ENCODE measurements around the gene DUSP7.

DUSP7 gene

DNA sequence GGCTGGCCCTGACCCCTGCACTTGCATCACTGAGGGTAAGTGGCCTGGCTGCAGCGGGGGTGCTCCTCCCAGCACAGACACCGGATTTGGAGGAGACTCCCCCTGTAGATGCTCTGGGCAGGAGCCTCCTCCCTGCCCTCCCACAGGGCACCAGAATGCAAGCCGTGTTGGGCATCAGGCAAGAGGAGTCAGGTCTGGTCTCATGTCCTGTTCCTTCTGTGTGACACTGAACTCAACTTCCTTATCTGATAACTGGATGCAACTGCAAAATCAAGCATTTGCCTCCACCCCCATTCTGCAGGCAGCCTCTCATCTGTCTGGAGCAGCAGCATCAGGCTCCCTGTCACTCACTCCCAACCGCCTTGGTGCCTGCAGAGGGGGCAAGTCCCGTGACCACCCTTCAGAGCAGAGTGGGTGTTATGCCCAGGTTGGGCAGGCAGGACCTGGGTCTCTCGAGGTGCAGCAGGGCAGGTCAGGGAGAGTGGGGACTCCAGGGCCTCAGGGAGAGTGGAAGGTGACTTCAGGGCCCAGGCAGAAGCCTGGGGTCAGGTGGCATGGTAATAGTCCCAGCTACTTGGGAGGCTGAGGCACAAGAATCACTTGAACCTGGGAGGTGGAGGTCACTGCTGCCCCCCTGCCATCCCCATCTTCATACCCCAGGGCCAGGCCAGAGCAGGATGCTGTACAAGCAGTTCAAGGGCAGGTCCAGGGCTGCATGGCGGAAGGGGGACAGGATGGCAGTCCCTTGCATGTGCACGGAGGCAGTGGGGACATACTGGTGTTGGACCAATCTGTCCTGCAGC lies 50.2 kb downstream of the DUSP7 start:
- DNase-seq (ENCODE audit: low read depth) = no peak

DNA sequence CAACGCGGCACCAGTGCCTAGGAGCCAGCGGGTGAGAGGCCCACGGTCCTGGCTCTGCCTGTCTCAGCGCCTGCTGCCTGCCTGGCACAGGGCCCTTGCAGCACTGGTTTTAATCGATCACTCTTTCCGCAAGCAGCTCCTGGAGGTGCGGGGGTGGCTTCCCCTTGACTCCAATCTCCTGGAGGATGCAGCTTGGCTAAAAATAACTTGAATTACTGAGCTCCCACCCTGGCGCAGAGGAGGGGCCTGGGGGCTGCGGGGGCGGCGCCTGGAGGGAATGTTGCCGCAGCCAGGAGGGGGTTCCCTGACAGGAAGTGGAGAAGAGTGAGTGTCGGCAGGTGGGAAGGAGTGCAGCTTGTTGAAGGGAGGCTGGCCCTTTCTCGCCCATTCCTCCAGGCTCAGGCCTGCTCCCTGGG lies 50.8 kb downstream of the DUSP7 start:
- no peak for DNase-seq (ENCODE audit: low read depth)

DNA sequence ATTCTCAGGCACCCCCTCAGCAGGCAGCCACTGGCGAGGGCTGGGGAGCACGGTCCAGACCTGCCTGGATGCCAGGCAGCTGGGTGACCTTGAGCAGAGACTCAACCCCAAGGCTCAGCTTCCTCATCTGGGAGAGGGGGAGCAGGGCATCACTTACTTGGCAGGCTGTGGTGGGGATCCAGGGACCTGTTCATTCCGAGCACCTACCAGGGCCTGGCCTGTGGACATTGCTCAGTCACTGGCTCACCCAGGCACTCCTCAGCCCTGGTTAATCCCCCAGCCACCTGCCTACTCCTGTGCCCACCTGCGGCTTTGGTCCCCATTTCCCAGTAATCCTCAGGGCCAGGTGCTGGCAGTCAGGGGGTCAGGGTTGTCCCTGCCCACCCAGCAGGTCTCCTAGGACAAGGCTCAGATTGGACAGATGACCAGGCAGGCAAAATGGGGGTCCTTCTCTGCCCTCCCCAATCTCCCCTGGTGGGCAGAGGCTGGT lies 51.4 kb downstream of the DUSP7 start:
- DNase-seq (ENCODE audit: low read depth) = no peak

DNA sequence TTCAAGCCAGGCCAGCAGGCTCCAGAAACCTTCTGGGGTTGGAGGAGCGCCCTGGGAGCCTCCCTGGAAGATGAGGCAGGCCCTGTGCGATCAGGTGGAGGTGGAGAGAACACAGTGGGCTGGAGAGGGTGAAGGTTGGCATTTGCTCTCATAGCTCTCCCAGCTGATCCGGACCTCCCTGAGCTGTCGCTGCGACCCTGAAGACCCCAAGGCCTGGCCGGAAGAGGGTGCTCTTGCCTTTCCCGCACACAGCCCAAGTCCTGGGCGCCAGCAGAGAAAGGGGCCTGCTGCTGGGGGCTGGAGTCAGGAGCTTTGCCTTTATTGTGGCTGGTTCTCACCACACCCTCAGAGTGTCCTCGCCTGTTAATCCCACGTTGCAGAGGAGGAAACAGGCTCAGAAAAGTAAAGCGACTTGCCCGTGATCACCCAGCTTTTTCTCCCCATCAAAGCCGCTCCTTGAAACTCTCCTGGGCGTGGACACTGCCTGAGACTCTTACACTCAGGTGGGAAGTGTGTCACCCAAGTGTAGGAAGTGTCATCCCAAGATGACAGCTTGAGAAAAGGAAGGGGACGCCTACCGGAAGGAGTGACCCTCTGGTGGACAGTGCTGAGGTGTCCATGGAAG lies 52.1 kb downstream of the DUSP7 start:
- DNase-seq (ENCODE audit: low read depth) = no peak

DNA sequence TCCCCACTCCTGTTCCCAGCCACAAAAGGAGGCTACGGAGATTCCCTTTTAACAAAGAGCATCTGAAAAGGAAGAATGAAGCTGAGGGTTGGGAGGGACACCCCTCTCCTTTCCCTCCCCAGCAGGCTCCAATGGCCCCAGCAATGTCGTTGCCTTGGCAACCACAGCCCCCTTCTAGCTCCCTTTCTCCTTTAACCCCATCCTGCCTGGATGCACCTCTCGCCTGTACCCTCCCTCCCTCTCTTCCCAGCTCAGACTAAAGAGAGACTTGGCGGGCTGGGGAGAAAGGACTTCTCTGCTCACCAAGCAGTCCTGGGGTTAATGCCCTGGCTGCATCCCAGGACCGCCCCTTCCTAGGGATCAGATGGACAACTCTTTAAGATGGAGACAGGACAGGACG lies 53.6 kb downstream of the DUSP7 start:
- no peak for DNase-seq (ENCODE audit: low read depth)

DNA sequence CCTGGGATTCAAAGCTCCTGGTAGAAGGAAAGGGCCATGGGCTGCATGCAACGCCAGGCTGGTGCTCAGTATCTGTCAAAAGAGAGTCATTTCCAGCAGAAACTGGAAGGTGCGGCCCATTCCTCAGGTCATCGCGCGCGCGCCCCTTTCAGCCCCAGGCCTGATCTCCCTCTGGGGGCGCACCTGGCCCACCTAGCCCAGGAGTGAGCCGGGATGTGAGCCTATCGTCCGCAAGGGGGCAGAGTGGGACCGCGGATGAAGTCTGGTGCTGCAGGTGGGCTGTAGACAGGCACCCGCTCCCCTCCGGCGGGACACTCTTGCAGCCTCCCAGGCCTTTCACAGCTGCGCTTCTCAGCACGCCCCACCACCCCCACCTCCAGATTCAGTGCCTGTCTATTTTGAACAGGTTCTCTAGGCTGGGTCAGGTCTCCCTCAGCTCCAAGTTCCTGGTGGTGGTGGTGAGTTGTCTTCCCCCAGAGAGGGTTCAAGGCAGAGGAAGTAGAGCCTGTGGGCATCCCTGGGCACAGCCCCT lies 54.9 kb downstream of the DUSP7 start:
- peak; percentile 34 for DNase-seq (ENCODE audit: low read depth)

DNA sequence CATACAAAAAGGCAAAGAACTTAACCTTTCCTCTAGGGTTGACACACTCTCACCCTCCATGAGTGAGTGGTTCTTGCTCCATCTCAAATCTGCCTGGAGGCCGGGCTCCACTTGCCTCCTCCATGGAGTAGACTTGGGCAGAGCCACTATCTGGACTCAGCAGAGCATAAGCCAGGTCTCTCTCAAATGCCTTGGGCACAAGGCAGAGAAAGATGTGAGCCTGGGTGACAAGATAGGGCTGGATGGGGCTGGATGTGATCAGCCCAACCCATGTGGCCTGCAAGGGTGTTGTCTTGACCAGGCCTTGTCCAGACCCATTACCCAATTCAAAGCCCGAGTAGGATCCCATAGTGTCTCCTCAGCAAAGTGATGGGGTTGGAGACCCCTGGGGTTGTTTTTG lies 56.5 kb downstream of the DUSP7 start:
- DNase-seq (ENCODE audit: low read depth) = no peak
